Measurements from ENCODE around the gene SMARCC2. TPM values are rescaled to one million over a fixed set of nuclear protein-coding genes. Genes with fewer than 3 reads are reported as not detected.

The SMARCC2 gene
- total and polyA plus RNA-seq, 2 of the 13 experiments (the other 11 are each of a cell fraction or from before 2014, with no cell fraction given), result 21.3 to 24.1 TPM

DNA sequence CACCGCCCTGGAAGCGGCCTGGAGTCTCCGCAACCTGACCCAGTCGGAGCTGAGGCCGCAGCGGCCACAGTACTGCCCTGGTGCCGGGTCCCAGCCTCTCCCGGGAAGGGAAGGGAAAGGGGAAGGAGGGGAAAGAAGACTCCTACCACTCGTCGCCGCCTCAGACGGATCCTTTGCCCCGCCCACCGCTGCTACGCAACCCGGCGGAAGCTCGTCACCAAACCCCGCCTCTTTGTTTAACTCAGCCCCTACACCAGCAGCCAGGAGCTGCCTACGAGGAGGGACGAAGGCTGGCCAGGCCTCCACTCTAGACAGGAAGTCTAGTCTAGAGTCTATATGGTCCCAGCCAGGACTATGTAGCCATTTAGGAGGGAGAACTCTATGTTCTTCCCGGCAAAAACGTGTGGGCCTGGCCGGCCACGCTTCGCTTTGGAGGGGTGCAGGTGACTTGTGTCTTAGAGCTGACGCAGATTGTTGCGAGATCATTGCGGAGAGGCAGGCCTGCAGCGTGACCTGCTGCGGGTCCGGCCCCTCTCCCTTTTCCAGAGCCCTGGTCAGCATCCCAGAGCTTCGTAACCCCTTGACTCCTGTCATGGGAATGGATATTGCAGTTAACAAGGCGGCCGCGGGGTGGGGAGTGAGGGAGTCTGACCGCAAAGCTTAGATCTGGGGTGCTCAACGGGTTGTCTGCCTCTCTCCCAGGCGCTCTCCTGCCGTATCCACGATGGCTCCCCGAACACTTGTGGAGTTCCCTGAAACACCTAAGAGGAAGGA, 32.7 kb upstream of the SMARCC2 start, which contains the start of gene RNF41 (continued):
- TF ChIP-seq ZBTB40 (IDR thresholded peaks at IDR 0.05) (no peak), ZBTB40 (CRISPR knock-in tag; IDR thresholded peaks at IDR 0.05) (peak; percentile 73; the same call in 1 of the 2 replicates), ZSCAN20 (CRISPR knock-in tag; IDR thresholded peaks at IDR 0.05; ENCODE audit: borderline replicate concordance) (no peak), ADNP (CRISPR knock-in tag; IDR thresholded peaks at IDR 0.05) (no peak), USF2 (IDR thresholded peaks at IDR 0.05; ENCODE audit: low read depth, low read length) (no peak), USF2 (CRISPR knock-in tag; IDR thresholded peaks at IDR 0.05; ENCODE audit: borderline replicate concordance) (no peak), SNAPC5 (CRISPR knock-in tag; IDR thresholded peaks at IDR 0.05; ENCODE audit: borderline replicate concordance) (no peak), PHF21A (CRISPR knock-in tag; IDR thresholded peaks at IDR 0.05) (no peak; the same call in none of the 2 replicates), ZNF329 (CRISPR knock-in tag; IDR thresholded peaks at IDR 0.05; ENCODE audit: low read depth) (0 out of 2 replicates have a peak, but pooled peaks have one; percentile 30), MXI1 (IDR thresholded peaks at IDR 0.05; ENCODE audit: borderline replicate concordance, low read depth, low read length) (peak; percentile 18; the same call in 1 of the 3 replicates), PBX2 (CRISPR knock-in tag; IDR thresholded peaks at IDR 0.05) (no peak), ZFP1 (CRISPR knock-in tag; IDR thresholded peaks at IDR 0.05) (peak; percentile 61; the same call in 1 of the 2 replicates)
- TF ChIP-seq, protein P1, sequence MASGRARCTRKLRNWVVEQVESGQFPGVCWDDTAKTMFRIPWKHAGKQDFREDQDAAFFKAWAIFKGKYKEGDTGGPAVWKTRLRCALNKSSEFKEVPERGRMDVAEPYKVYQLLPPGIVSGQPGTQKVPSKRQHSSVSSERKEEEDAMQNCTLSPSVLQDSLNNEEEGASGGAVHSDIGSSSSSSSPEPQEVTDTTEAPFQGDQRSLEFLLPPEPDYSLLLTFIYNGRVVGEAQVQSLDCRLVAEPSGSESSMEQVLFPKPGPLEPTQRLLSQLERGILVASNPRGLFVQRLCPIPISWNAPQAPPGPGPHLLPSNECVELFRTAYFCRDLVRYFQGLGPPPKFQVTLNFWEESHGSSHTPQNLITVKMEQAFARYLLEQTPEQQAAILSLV (CRISPR knock-in tag; IDR thresholded peaks at IDR 0.05; ENCODE audit: borderline replicate concordance), result peak; percentile 55; the same call in 1 of the 2 replicates
